ENCODE data around the gene TMEM255B. TPM values are rescaled to one million over a fixed set of nuclear protein-coding genes. Genes with fewer than 3 reads are reported as not detected.

The TMEM255B gene
- total RNA-seq, 1 experiment from 2014 or later = 0.61 TPM

- TF ChIP-seq CTCF (conservative IDR thresholded peaks at IDR 0.05) = no peak
- no peak for TF ChIP-seq EZH2 (IDR thresholded peaks at IDR 0.05; ENCODE audit: low read depth)
- no peak overlapping the region for H3K4me3 ChIP-seq
- H4K20me1 ChIP-seq (ENCODE audit: insufficient read depth) = no peaks in the 10 kb centered on the region
- H3K4me2 ChIP-seq = no peak overlapping the region
- intact Hi-C loops (cut with micrococcal nuclease; ENCODE audit: unreplicated experiment) = no loop called here
- H3K36me3 ChIP-seq (ENCODE audit: low read depth) = 0 out of 2 replicates have a peak, but pooled peaks cover 3% of the 10 kb centered on the region
- H3K9me2 ChIP-seq (ENCODE audit: insufficient read depth) = no peaks in the 10 kb centered on the region
- DNase-seq = no peak
- peaks cover 2% of the 10 kb centered on the region for H3K4me1 ChIP-seq (replicated peaks; ENCODE audit: insufficient read depth)
- H3K27me3 ChIP-seq (ENCODE audit: insufficient read depth, low read depth) = no peaks in the 10 kb centered on the region
- no peak overlapping the region for H3K27ac ChIP-seq
- no peaks in the 10 kb centered on the region for H3K79me2 ChIP-seq (ENCODE audit: low read depth)
- 0 out of 2 replicates have a peak, but pooled peaks cover 4% of the 10 kb centered on the region for H3K9me3 ChIP-seq (ENCODE audit: insufficient read depth, low read depth)
- no peak overlapping the region for H2AFZ ChIP-seq
- CTCF ChIA-PET = interaction anchor here (0.6 kb wide), 1 partner anchor 34 kb away, joined by 4 read pairs; no protein-coding TSS in a partner anchor
- peaks cover 24% of the 10 kb centered on the region for H3F3A ChIP-seq (ENCODE audit: insufficient read depth, low read depth)
- BruUV-seq (replicated peaks) = no TSS peak
- POLR2A ChIA-PET (ENCODE audit: unreplicated experiment) = no interaction called here
Measured at GRCh38 chr13:113855012-113855921, 96.2 kb downstream of the TMEM255B start.

GRCh38 chr13:113855931-113856715 is 97.1 kb downstream of the TMEM255B start:
- H3K9me3 ChIP-seq (ENCODE audit: insufficient read depth, low read depth) = 0 out of 2 replicates have a peak, but pooled peaks cover 4% of the 10 kb centered on the region
- no peak overlapping the region for H3K4me2 ChIP-seq
- 0 out of 2 replicates have a peak, but pooled peaks cover 4% of the 10 kb centered on the region for H3K4me1 ChIP-seq (replicated peaks; ENCODE audit: insufficient read depth)
- no peak for DNase-seq
- no peaks in the 10 kb centered on the region for H4K20me1 ChIP-seq (ENCODE audit: insufficient read depth)
- ChIA-PET CTCF (interaction anchor here (0.6 kb wide), 1 partner anchor 35 kb away, joined by 4 read pairs; no protein-coding TSS in a partner anchor), POLR2A (ENCODE audit: unreplicated experiment) (interaction anchor here (0.7 kb wide), 1 partner anchor 63 kb away, joined by 9 read pairs; no protein-coding TSS in a partner anchor)
- no TSS peak for BruUV-seq (replicated peaks)
- no peaks in the 10 kb centered on the region for H3K36me3 ChIP-seq (ENCODE audit: low read depth)
- no peak overlapping the region for H2AFZ ChIP-seq
- H3F3A ChIP-seq (ENCODE audit: insufficient read depth, low read depth) = peaks cover 24% of the 10 kb centered on the region
- no peak overlapping the region for H3K4me3 ChIP-seq
- intact Hi-C loops (cut with micrococcal nuclease; ENCODE audit: unreplicated experiment) = no loop called here
- no peaks in the 10 kb centered on the region for H3K27me3 ChIP-seq (ENCODE audit: insufficient read depth, low read depth)
- TF ChIP-seq CTCF (conservative IDR thresholded peaks at IDR 0.05) (no peak), EZH2 (IDR thresholded peaks at IDR 0.05; ENCODE audit: low read depth) (no peak)
- H3K79me2 ChIP-seq (ENCODE audit: low read depth) = no peaks in the 10 kb centered on the region
- no peak overlapping the region for H3K27ac ChIP-seq
- no peaks in the 10 kb centered on the region for H3K9me2 ChIP-seq (ENCODE audit: insufficient read depth)

- Histone ChIP-seq H3K27me3 (ENCODE audit: insufficient read depth, low read depth) (no peaks in the 10 kb centered on the region), H3K4me2 (no peak overlapping the region), H3K79me2 (ENCODE audit: low read depth) (no peaks in the 10 kb centered on the region), H4K20me1 (ENCODE audit: insufficient read depth) (no peaks in the 10 kb centered on the region), H3K9me2 (ENCODE audit: insufficient read depth) (no peaks in the 10 kb centered on the region), H3K27ac (no peak overlapping the region), H2AFZ (no peak overlapping the region), H3K9me3 (ENCODE audit: insufficient read depth, low read depth) (0 out of 2 replicates have a peak, but pooled peaks cover 4% of the 10 kb centered on the region), H3K4me1 (replicated peaks; ENCODE audit: insufficient read depth) (0 out of 2 replicates have a peak, but pooled peaks cover 4% of the 10 kb centered on the region), H3K36me3 (ENCODE audit: low read depth) (no peaks in the 10 kb centered on the region), H3F3A (ENCODE audit: insufficient read depth, low read depth) (peaks cover 24% of the 10 kb centered on the region), H3K4me3 (no peak overlapping the region)
- no TSS peak for BruUV-seq (replicated peaks)
- DNase-seq = peak in 1 of 2 experiments; percentile 57
- CTCF ChIA-PET = no interaction called here
- intact Hi-C loops (cut with micrococcal nuclease; ENCODE audit: unreplicated experiment) = no loop called here
- TF ChIP-seq CTCF (conservative IDR thresholded peaks at IDR 0.05) (no peak), EZH2 (IDR thresholded peaks at IDR 0.05; ENCODE audit: low read depth) (no peak)
- POLR2A ChIA-PET (ENCODE audit: unreplicated experiment) = interaction anchor here (0.7 kb wide), 1 partner anchor 62 kb away, joined by 9 read pairs; no protein-coding TSS in a partner anchor
Measured at GRCh38 chr13:113856716-113857065, 97.7 kb downstream of the TMEM255B start.
